Hematopoietic multipotent progenitor cell (in vitro differentiated cells): ENCODE measurements around the gene ATG9B. TPM values are rescaled to one million over a fixed set of nuclear protein-coding genes. Genes with fewer than 3 reads are reported as not detected.
"Not testable (repeated sequence)": the region's sequence is repeated elsewhere in the genome, so short reads cannot be mapped to it uniquely, and the experiment has no call there.

Experiments used
- DNase-seq, 3 donors: peaks; one replicate each; pipeline ENCODE4 v3.0.0-alpha.2; 2011 to 2015; ENCODE audit warnings: low read depth in 2 of 3, low spot score in 2 of 3
- total RNA-seq: library from RNA; depleted of rRNA; stranded (reverse); fragments of >200 nt; gene quantifications from one replicate; pipeline ENCODE4 v1.2.3, GENCODE V29; 2012

Gene ATG9B
- total RNA-seq, 1 donor: 2.7 TPM

- peak in 1 of 3 donors; percentile 22 for DNase-seq
These were observed 15.7 kb upstream of the ATG9B start for GRCh38 chr7:151039850-151040548.

- peak in 2 of 3 donors; percentile 77 to 90 for DNase-seq
These were observed 14.9 kb upstream of the ATG9B start for GRCh38 chr7:151038951-151039849.

- DNase-seq: no peak
These were observed 11.6 kb upstream of the ATG9B start for GRCh38 chr7:151035902-151036301.

DNA sequence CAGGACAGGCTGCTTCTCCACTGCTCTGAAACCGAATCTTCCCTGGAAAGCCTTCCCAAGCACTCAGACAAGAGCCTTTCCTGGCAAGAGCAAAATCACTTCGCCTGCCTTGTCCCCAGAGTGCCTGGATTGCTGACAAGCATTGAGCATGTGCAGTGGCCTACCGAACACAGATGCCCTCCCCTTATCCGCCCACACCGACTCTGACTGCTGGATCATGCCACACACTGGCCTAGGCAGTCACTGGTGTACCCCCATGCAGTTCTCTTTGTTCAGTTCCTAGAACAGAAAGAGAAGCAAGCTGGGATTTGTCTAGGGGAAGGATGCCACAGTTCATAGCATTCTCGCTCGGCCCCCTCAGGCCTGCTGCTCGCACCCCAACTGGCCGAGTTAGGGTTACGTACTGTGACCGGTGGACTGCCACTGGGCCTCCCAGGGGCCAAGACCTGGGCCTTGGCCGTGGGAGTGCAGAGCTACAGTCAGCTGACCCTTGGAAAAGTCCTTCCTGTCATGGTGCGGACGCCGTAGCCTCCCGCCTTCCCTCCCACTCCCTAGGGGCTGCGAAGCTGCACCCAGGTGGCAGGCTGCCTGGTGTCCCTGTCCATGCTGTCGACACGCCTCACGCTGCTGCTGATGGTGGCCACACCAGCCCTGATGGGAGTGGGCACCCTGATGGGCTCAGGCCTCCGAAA is 10.9 kb upstream of the ATG9B start:
- no peak for DNase-seq

- DNase-seq: no peak
These were observed 10.2 kb upstream of the ATG9B start for GRCh38 chr7:151034312-151035025.

DNA sequence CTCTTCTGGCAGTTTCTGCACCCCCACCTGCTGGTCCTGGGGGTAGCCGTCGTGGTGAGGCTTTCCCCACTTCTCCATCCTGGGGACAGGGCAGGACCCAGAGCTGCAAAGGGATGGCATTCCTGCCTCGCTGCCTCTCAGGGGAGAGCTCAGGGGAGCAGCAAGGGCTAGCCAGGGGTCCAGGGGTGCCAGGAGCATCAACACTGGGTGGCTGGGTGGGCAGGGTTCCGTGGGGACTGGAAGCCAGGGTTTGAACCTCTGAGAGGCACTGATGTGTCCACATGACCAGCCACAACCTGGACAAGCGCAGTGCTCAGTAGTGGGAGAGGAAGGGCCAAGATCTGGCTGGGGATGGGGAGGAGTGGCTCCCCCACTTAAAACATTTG is 9.6 kb upstream of the ATG9B start:
- DNase-seq: no peak

- no peak for DNase-seq
These were observed 8.9 kb upstream of the ATG9B start for GRCh38 chr7:151032936-151033863.

DNA sequence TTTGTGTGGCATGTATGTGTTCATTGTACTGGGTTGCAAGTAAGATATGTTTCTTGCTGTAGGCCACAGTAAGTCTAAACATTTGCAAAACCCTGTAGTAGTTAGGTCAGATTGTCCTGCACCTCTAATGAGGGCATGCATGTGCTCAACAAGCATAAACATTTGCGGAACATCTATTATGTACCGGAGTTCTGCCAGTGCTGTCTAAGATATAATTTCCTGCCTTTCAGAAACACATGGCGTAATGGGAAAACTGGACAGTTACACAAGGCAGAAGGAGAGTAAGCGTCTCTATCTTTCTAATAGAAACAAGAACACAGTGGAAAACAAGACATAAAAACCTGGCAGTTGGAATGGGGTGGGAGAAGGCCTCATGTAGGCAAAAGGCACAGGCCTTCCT is 6.7 kb upstream of the ATG9B start:
- no peak for DNase-seq

DNA sequence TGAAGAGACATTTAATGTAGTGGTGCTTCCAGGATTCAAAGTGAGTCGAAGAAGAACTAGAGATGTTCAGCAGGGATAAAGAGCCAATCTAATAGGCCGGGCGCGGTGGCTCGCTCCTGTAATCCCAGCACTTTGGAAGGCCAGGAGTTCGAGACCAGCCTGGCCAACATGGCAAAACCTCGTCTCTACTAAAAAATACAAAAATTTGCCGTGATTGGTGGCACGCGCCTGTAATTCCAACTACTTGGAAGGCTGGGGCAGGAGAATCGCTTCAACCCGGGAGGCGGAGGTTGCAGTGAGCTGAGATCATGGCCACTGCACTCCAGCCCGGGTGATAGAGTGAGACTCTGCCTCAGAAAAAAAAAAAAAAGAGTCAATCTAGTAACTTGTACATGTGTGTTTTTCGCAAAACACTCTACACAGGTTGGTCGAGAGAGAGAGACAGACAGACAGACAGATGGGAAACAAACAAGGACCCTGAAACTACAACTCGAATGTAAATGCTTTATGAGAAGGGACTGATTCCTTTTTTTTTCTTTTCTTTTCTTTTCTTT is 4.7 kb upstream of the ATG9B start:
- DNase-seq: no peak

- peak; percentile 93 to 99 (median 98) for DNase-seq
These were observed 4.0 kb upstream of the ATG9B start, which contains the start of gene ABCB8 for GRCh38 chr7:151028131-151028947. TSS of gene ABCB8 (plus strand) at chr7:151028450. CDS start at chr7:151028516, 66 bp downstream.

DNA sequence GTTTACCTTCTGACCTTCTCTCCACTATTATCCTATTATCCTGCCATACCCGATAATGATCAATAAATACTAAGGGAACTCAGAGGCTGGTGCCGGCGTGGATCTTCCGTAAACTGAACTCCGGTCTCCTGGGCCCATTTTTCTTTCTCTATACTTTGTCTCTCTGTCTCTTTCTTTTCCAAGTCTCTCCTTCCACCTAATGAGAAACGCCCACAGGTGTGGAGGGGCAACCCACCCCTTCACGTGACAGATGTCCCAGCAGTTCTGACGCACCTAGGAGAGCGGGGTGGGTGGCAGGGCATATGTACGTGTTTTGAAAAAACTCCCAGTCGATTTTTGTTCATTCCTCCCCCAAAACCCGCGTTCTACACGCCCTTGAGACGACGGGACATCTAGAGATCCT is 3.4 kb upstream of the ATG9B start:
- DNase-seq: not testable (repeated sequence)

GRCh38 chr7:151026771-151027727 is 2.8 kb upstream of the ATG9B start:
- not testable (repeated sequence) for DNase-seq

DNA sequence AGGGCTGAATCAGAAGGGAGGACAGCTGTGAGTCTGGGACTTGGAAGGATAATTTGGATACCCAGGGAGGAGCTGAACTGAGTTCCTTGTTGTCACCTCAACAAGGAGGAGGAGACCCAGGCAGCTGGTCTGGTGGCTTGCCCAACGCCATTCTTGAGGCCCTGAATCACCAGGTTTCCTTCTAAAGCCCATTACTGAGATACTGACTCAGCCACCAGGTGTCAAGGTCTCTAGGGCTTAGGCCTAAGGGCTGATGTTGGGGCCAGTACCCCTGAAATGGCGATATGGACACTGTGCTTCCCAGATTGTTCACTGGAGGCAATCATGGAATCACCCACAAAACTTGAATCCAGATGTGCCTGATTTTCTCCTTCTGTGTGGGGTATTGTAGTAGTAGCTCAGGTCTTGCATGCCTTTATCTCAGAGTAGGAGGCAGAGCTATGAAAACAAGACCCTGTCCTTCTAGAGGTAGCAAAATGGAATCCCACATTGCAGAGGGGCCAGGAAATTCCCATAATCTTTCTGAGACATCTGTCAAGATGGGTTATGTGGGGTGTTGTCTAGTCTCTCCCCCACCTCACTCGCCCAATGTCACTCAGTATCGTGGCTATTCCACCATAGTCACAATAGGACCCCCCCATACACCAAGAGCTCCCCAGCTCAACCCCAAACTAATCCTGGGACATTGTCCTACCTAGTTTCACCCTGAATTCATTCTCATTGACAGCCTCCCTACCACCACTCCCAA is 1.8 kb upstream of the ATG9B start:
- DNase-seq: no peak

- DNase-seq: no peak
These were observed 1.1 kb downstream of the ATG9B start for GRCh38 chr7:151023232-151023631.

GRCh38 chr7:151020231-151020630 is 4.1 kb downstream of the ATG9B start:
- no peak for DNase-seq

GRCh38 chr7:151019130-151019447 is 5.2 kb downstream of the ATG9B start:
- no peak for DNase-seq
